Stimulated activated naive CD4-positive, alpha-beta T cell treated with Interleukin-2 at 50 U/mL for 16 hours (primary cell): ENCODE measurements around the gene IRAK1.

Source experiments
- DNase-seq: peaks from one replicate; lab custom pipeline; 2025; lab: John Stamatoyannopoulos, UW

Gene IRAK1

DNA sequence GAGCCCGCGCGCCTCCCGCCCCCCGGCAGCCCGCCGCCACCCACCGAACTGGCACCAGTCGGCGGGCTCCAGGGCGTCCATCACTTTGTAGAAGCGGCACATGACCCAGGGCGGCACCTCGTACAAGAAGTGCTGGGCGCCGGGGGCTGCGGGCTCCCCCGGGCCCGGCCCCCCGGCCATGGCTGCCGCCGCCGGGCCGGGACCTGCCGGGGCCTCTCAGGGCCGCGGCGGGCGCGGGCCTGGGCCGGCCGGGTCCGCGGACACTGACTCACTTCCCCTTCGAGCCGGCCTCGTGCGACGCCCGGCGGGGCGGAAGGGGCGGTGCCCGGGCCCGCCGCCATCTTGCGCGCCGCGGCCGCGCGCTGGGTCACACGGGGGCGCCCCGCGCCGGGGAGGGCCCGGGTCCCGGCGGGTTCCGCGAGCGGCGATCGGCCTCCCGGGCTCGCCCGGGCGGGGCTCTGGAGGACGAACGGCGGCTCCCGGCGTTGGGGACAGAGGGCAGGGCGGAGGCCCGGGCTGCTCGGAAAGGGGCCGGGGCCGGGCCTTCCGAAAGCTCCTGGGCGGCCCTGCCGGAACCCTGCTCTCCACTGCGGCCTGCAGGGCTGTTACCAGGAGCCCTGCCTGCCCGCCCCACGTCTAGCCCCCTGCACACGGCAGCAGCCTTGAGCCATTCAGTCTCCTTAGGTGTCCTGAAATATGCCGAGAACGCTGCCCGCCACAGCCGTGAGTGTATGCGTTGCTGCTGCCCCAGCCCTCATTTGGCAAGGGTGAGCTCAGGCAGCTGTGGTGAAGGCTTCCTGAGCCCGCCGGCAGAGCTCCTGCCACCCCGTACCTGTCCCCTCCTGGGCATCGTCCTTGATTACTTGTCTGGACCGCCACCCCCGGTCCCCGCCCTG, at the start of gene IRAK1:
TSS of gene IRAK1 (minus strand) at position 270 of the 896 bp plus-strand sequence. CDS start at position 180, 90 bp downstream.
- DNase-seq: peak; percentile 31

DNA sequence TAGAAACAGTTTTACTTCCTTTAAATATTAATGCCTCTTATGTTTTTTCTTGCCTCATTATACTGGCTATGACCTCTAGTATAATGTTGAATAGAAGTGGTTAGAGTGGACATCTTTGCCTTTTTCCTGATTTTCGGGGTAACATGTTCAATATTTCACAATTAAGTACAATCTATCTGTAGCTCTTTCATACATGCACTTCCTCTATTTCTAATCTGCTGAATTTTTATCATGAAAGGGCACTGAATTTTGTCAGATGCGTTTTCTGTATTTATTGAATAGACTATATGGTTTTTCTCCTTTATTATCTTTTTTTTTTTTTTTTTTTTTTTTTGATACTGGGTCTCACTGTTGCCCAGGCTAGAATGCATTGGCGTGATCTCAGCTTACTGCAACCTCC, 48.9 kb upstream of the IRAK1 start:
- no peak for DNase-seq

DNA sequence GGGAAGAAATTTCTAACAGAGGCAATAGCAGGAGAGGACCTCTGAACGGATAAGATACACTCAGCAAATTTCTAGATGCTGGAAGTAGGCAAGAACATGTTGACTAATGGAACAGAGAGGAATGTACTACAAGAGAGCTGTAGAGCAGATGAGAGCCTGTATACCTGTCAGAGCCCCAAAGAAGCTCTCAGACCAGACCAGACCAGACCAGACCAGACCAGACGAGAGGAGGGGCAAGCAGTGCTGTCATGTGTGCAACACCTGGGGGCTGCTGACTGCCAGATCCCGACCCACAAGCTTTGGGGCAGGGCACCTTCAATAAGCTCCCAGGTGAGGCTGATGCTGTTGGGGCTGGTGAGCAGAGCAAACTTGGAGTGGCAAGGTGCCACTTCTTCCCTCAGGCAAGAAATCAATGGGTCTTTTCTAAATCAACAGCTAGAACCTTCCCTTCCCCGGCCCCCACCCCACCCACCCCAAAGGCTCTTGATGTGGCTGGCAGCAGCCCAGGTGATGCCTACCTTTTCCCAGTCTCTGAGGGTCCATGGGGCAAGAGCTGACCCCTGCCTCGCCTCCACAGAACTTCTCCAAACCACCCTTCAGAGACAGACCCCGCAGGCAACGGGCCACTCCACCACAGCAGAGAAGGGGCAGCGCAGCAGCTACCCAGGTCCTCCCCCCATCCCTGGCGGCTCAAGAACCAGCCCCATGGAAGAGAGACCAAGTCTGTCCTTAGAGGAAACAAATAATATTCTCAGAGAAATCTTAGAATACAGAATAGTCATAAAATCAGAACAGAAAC, 45.1 kb upstream of the IRAK1 start:
- DNase-seq: no peak

DNA sequence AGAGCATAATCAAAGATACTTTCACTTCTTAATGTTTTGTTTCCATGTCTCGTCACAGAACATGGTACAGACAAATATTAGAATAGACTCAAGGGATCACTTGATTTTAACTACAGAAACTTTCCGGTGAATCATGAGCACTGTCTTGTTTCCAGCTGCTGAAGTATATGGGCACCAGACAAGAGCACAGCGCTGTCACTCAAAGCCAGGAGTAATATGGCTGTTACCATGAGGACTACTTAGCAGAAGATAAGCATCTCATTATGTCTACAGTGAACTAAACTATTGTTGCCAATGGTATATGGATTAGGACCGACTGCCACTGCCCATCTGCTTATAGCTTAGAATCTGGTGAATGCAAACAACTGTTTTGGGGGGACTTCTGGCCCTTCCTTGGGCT, 43.5 kb upstream of the IRAK1 start:
- no peak for DNase-seq

DNA sequence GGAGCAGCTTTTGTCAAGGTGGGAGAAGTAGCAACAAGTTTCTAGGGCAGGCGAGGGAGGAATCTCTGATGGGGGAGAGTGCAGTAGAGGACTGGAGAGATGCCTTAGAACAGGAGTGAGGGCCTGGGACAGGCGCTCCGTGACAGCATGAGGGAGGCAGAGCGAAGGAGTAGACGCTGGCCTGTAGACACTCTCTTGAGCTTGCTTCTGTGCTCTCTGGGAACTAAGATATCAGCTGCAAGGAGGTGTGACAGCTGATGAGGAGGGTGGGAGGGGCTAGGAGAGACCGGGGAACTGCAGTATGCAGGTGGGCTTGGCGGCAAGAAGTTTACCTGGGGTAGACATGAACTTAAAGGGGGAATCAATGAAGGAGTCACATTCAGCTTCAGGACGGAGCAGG, 42.1 kb upstream of the IRAK1 start:
- DNase-seq: no peak

DNA sequence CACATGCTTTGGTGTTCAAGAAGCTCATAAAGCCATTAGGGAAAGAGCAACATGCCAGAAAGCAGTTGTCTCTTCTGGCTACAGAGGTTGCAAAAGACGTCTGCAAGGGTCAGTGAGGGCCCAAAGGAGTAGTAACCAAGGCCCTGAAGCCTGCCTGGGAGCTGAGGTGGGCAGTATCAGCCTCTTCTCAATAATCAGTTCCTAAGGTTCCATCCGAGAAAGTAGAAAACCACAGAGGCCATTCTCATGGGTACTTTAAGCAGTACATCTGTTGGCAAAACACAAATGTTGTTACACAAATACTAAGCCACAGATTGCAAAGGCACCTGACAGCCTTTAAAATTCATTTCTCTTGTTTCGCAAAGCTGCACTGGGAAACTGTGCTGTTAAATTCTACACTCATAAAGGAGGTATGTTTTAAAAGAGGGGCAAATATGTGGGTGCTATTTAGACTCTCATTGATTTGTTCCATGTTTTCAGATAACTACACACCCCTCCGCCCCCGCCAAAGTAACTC, 40.1 kb upstream of the IRAK1 start:
- DNase-seq: no peak

DNA sequence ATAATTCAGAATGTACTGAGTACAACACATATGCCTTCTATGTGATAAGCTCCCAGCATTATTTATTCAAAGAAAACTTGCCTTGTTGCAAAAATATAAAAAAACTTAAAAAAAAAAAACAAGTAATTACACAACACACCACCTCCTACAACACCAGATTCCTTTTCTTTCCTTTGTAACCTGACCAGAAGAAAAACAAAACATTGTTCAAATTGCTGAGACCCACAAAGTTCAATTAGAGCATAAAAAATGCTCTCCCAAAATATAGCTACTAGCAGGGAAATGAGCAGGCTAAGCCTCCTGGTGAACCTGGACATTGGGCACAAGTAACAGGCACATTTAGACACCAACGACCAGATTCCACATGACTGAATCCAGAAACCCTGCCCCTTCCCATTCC, 39.5 kb upstream of the IRAK1 start:
- DNase-seq: no peak

DNA sequence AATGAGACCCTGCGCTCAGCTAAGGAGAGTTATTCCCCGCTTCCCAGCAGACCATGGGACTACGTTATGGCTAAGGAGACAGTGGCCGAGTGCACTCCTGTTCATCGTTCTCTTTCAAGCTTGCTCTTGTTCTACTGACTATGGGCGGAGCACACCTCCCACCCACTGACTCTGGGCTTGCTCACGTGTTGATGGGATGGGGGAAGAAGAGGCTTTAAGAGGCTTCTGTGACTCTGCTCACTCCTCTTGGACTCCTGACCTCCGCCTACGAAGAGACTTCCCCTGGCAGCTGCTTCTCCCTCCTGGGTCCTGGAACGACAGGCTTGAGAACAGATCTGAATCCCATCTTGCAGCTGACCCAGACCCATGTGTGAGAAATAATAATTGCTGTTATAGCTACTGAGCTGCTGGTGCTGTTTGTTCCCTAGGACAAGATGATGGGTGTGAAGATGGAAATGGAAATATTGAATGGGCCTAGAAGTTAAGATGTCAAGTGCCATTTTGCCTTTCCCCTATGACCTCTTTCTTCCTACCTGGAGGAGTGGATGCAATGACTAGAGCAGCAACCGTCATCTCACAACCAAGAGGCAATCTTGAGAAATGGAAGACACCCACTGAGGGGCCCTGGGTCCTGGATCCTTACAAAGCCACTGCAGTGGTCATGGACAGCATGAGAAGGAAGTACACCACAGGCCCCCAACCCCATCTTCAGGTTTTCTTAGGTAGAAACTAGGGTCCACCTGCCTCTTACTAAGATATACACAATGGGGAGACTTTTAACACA, 38.7 kb upstream of the IRAK1 start:
- no peak for DNase-seq

DNA sequence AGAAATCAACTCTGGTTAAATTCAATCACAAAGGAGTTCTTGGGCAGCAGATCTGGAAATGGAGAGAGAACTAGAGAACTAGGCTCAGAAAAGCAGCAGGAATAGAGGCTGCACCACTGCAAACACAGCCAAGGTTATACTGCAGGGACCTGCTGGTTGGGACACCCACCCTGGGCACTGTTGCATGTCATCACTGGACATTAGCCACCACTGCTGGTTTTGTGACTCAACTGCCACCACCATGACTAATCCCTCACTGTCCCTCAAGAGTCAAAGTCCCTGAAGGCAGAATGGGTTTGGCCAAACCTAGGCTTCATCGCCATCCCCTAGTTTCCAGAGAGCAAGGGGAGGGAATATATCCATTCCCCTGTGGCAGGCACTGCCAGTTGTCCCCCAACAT, 38.1 kb upstream of the IRAK1 start:
- no peak for DNase-seq

DNA sequence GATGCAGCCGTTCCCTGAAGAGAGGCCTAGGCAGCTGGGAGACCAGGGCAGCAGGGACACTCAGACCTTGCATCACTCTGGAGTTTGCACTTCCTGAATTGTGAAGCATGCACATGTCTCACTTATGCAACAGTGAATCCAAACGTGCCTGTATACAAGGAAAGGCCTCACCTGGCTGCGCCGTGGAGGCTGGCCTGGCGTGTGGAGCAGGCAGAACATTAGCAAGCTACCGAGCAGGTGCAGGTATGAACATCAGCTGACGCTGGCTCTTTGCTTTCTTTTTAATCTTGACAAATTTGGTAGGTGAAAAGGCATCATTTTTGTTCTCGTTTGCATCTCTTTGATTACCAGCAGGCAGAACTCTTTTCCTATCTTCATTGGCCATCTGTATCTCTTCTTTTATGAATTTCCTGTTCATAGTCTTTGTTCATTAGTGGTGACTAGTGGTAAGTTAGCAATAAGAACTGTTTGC, 37.1 kb upstream of the IRAK1 start:
- no peak for DNase-seq

DNA sequence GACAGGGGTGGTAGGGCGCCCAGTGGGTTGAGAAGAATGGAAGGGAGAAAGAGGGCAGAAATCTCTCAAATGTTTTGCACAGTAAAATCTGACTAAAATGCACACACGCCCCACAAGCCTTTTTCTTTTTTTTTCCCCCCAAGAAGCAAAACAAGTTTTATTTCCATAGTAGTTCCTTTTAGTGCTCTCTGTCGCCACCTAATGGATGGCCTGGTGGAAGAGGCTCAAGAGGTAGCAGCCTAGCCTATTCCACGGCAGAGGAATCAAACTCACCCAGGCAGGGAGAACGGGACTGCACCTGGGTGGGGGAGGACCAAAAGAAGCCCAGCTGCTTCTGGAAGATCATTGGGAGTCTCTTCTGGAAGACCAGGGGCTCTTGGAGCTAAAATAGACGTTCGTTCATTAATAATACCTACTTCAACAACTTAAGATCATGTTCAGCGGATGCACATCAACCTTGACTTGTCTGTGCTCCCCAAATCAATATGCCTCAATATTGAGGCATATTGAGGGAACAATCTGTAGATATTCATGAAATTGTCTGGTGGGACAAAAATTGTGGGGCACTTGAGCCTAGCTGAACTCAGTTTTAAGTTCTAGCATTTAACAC, 31.6 kb upstream of the IRAK1 start:
- peak; percentile 53 for DNase-seq

DNA sequence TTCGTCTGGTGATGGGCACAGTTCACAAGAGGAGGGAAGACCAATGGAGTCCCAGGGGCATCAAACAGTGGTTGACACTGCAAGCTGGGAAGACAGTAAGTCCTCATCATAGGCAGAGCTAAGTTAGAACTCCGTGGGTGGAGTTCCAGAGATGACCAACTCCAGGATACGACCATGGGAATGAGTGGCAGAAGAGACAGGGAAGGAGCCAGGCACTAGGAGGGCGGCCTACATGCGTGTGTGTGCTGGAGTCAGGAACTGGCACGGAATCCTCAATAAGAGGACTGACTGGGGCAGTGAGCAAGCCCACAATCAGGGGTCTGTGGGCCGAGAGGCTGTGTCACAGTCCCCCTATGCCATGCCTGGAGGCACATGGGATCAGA, 30.4 kb upstream of the IRAK1 start:
- DNase-seq: no peak

DNA sequence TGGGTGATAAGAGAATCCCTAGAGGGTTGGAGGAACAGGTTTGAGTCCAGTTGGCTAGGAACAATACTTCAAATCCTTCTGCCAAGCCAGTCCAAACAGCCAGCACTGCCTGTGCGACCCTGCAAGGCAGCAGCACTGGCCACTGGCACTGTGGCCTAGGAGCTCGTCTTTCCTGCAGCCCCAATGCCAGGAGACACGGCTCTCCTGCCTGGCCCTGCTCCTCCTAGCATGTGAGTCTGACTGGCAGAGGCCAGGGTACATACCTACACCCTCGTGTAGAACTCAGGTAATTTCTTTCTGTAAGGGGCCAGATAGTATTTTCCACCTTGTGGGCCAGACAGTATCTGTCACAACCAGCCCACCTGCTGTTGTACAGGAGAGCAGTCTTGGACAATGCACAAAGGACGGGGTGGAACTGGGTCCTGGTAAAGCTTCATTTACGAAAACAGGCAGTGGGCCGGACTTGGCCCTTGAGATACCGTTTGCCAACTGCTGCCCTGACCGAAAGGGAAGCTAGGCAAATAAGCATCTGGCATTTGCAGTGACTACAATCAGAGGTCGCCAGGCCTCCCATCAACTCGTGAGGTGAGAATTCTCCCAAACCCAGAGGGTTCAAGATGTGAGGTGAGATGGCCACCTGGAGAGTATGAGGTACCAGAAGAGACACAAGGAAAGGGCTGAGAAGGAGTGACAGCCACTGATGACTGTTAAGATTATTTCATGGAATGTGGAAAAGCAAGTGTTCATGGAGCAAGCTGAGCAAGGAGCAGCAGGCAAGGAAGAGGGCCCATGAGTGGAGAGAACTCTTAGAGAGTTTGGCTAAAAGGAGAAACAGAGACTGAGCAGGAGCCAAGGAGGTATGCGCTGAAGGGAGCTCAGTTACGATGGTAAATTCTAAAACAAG, 29.8 kb upstream of the IRAK1 start:
- no peak for DNase-seq

DNA sequence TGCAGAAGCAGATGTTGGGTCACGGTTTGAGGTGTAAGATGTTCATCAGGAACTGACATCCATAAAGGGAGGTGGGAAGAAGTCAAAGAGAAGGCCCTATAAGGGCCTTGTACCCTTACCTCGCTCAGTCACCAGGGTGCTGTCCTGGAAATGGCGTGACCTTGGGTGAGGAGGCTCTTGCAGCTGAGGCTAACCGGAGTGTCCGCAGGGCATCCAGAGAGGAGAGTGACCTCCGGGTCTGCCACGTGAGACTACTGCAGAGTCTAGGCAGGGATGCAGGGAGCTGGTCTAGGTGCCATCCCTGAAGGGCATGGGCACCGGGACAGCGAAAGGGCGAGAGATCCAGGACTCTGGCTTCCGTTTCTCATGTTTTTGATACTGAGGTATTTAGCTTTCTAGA, 28.7 kb upstream of the IRAK1 start:
- no peak for DNase-seq

DNA sequence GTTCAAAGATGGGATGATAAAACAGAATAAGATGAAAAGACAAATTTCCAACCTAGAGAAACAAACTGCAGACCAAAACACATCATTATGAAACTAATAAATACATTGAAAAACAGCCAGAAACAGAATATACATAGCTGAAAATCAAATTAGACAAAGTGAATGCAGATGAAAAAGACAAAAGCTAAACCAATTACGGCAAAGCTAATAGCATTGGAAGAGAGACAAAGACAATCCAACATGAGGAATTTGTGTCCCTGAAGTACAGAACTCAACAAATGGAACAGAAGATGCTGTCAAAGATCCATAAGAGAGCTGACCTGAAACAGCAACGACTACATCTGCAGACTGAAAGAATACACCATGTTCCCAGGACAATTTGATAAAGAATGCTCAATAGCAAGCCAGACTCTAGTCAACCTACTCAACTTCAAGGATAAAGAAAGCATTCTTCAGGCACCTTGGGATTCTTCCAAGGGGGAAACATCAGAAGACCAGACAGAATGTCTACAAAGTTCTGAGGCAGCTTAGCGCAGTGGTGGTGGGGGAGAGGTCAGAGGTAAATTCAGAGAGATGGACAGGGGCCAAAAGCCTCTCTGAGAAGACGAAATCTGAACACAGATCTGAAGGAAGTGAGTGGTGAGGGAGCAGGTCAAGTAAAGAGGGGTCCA, 27.4 kb upstream of the IRAK1 start:
- DNase-seq: no peak

DNA sequence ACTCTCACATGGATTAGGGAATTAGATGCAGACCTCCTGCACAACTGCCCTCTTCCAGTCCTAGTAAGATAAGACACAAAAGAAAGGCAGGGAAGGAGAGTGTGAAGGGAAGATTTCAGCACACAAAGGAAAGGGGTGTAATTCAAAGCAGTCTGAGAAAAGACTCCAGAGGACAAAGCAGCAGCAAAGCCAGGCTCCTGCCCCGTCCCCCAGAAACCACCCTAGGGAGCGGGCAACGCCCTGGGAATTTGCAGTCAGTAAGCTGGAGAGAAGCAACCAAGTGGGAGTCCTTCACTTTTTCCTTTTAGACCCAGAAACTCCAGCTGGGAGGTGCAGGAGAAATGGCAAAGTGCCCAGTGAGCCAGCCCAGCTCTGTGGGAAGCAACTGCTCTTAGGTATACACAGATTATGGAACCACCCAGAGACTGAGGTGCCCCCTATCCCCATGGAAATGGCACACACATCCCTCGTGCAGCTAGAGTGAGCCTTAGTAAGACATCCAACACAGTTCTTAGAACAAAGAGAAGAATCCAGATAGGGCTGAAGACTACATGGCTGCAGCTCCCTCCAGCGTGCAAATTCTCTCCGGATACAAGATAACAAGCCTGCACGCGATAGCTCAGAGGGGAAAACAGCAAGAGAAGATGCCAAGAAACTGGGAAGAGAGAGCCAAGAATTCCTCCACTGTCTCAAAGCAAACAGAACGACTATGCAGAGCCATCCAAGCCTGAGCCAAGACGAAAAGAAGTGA, 26.5 kb upstream of the IRAK1 start:
- no peak for DNase-seq

DNA sequence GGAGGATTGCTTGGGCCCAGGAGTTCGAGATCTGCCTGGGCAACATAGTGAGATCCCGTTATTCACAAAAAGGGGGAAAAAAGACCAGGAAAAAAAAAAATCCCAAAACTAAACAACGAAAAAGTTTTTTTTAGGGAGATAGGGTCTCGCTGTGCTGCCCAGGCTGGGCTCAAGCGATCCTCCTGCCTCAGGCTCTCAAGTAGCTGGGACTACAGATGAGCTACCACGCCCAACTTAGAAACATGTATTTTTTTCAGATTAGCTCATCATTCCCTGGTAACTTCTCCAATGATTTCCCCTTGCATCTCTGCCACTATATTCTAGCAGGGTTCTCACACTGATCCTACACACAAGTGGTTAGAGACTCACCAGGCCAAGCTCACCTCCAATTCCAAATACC, 24.4 kb upstream of the IRAK1 start:
- no peak for DNase-seq

DNA sequence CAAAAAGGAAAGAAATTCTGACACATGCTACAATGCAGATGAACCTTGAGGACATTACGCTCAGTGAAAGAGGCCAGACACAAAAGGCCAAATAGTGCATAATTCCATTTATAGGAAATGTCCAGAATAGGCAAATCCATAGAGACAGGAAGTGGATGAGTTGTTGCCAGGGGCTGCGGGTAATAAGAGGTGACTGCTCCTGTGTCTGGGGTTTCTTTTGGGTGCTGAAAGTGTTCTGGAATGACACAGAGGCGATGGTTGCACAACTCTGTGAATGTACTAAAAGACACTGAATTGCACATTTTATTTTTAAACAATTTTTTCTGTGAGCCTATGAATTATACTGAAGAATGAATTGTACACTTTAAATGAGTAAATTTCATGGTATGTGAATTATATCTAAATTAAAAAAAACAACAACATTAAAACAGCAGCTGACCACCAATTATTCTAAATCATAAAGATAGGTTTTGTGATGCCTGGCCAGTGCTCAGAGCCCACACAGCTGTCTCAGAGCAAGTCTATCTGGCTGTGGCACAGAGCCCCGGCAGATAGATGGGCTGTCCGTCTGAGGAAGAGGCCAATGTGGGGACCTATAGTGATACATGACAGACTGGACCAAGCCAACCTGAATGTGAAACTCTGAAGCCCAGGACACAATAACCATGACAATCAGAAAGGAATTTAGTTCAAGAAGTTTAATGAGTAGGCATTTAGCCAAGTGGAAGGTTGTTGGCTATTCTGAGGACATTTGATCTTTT, 23.5 kb upstream of the IRAK1 start:
- no peak for DNase-seq

DNA sequence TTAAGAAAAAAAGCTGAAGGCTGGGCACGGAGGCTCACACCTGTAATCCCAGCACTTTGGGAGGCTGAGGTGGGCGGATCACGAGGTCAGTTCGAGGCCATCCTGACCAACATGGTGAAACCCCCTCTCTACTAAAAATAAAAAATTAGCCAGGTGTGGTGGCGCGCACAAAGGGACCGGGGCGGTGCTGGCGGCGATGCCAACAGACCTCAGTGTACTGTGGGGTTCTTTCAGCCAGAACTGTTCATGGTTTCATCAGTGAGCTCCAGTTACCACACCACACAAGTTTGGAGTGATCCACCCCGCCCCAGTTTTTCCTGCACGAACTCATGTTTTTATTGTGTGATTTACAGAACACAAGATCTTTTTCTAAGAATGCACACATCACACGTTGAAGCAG, 21.2 kb upstream of the IRAK1 start:
- DNase-seq: no peak
